HG03097 (cell line): ENCODE data around the gene C11orf52.
"Not testable (repeated sequence)": the region's sequence is repeated elsewhere in the genome, so short reads cannot be mapped to it uniquely, and the experiment has no call there.

Experiments
- ATAC-seq: cut with Tn5 transposase; IDR thresholded peaks from one replicate; pipeline ENCODE4 v1.9.1; 2021; ENCODE audit not compliant: unreplicated experiment, low FRiP score

The C11orf52 gene

DNA sequence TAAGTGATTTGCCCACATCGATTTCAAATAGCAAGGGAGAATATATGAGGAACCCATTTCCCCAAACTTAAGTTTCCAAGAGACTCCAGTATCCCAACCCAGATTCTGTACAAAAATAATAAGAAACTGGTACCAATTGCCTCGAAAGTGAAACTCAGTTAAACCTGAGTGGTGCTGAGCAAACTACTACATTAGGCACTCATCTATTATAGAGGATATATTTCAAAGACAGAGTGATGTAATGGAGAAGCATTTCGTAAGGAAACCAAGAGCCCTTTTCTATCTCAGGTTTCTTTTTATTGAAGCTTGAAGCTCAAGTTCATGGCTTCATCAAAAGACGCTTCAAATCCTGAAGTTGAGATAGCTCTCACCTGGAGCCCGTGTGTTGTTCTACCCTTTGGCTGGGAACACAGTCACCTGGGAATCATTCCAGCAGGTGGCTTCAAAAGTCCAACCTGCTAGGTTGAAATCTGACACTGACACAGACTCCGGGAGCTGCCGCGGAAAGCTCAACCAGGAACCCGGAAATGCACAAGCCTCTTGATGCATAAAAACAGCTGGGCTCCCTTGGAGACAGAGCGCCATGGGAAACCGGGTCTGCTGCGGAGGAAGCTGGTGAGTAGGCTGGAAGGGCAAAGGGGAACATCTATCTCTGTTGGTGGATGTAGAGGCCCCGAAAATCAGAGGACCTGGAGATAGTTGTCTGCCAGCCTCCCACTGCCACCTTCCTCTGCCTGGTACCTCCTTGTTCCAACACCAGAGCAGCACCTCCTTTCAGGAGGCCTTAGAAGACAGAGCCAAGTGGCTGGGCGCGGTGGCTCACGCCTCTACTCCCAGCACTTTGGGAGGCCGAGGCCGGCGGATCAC, at the start of gene C11orf52:
TSS of gene C11orf52 (plus strand) at position 524 of the 867 bp plus-strand sequence. CDS start at position 584, 60 bp downstream.
- ATAC-seq: no peak

DNA sequence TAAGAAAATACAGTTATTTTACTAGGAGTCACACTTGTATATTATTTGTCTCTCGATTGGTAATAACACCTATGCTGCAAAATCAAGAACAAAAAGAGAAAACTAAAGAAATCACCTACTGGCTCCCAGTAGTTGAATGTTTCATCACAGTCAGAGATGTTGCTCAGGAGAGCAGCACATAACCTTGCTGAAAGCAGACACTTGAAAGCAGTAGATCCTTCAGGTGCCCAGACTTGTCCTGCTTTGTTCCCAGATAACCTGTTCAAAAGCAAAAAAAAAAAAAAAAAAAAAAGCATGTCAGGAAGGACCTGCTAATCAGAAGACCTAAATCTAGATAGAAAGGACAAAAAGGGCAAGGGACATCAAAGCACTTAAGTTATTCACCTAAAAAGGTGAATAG, 48.6 kb upstream of the C11orf52 start:
- no peak for ATAC-seq

- no peak for ATAC-seq
Measured at GRCh38 chr11:111870522-111870885, 48.2 kb upstream of the C11orf52 start.

DNA sequence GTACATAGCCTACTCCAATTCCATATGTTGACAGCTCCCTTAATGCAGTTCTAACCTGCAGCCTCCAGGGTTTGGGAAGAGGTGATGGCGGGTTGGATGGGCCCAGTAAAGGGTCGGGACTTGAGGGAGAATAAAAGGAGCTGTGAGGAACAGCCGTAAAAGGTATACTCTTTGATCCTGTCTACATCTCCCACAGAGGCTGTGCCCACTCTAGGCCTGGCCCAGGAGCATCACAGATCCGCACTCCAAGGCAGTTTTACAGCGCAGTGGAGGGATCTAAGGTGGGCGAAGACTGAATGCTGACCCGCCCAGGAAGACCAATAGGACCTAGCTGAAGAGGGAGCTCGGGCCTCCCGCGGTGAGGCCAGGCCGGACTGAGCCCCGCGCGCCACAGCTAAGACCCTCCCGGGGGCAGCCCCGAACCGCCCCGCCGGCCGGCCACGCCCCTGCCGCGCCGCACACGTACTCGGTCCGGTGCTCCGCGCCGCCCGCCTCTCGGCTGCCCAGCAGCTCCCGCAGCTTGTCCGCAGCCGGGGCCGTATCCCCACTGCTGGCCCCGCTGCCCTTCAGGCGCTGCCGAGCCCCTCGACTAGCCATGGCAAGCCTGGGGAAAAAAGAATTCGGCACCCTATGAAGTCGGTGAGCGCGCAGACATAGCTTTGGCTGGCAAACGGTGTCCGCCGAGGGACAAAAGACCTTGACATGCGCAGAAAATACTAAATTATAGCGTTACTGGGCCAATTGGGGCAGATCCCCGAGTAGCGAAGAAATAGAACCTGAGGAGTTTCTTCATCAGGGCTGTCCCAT, 47.6 kb upstream of the C11orf52 start, which contains the start of gene ALG9:
TSS of gene ALG9 (minus strand) at position 696 of the 807 bp plus-strand sequence. CDS start at position 597, 99 bp downstream.
- peak; percentile 78 for ATAC-seq

GRCh38 chr11:111871693-111872161, 47.0 kb upstream of the C11orf52 start:
- ATAC-seq: no peak

GRCh38 chr11:111878385-111878848, 40.3 kb upstream of the C11orf52 start:
- ATAC-seq: no peak

DNA sequence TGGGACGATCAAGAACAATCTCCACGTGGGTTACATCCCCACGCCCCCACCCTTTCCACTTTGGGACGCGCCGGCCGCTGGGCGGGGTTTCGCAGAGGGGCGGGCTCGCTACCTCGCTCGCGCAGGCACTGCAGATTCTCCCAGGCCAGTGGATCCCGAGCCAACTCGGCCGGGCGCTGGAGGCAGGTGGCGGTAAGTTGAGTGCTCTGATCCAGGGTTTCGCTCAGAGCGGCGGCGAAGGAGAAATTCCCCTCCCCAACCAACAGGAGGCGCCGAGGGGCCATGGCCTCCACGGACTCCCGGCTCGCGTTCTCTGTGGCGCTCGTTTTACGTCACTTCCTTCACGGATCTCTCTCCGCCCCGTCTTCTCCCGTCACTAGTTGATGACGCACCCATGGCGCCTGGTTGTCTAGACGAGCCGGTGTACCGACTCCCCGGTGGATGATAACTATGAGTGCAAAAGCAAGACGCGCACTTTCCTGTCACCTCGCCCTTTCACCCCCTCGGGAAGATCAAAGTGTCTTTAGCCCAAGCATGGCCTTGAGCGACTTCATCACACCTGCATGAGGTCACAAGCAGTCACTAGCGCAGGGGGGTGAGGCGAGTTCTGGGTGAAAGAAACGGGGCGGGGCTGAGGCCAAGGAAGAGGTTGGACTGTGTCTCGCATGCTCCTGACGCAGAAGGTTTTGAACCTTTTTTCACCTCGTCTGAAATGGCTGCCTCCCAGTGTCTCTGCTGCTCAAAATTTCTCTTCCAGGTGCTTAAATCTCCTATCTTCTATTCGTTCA, 39.7 kb upstream of the C11orf52 start, which contains the start of the genes CFAP68 and FDXACB1:
TSS of gene CFAP68 (plus strand) at position 693 of the 788 bp plus-strand sequence. CDS start at position 713, 20 bp downstream.
TSS of gene FDXACB1 (minus strand) at position 317 of the 788 bp plus-strand sequence. CDS start at position 284, 33 bp downstream.
- ATAC-seq: peak; percentile 83

DNA sequence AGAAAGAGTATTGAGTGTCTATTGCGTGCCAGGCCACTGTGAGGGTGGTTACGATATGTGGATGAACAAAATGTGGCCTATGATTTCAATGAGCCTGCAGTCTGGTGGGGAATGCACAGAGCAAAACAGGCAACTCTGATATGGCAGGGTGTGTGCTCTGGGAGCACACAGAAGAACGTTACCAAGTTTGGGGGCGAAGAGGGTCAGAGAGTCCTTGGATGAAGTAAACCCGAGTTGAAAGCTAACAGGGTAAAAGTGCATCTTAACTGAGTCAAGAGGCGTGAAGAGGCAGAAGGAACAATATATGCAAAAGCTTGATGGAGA, 39.1 kb upstream of the C11orf52 start:
- no peak for ATAC-seq

GRCh38 chr11:111882202-111882601, 36.5 kb upstream of the C11orf52 start:
- no peak for ATAC-seq

DNA sequence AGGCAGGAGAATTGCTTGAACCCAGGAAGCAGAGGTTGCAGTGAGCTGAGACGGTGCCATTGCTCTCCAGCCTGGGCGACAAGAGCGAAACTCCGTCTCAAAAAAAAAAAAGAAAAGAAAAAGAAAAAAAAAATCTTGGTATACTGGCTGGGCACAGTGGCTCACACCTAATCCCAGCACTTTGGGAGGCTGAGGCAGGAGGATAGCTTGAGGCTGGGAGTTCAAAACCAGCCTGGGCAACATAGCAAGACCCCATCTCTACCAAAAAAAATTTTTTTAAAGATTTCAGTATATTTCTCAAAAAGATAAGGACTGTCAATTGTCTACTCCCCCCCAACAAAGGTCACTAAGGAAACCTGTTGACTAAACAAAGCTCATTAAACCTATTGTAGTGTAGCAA, 33.7 kb upstream of the C11orf52 start:
- not testable (repeated sequence) for ATAC-seq

- ATAC-seq: no peak
Measured at GRCh38 chr11:111886032-111886431, 32.7 kb upstream of the C11orf52 start.

GRCh38 chr11:111886844-111887243, 31.9 kb upstream of the C11orf52 start:
- ATAC-seq: no peak

DNA sequence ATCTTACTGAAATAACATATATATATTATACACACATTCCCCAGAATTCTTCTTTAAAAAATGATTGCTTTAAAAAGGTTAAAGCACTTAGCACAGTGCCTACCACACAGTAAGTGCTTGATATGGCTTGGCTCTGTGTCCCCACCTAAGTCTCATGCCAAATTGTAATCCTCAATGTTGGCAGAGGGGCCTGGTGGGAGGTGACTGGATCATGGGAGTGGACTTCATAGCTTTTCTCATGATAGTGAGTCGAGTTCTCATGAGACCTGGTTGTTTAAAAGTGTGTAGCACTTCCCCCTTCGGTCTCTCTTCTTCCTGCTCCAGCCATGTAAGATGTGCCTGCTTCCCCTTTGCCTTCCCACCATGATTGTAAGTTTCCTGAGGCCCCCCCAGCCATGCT, 13.3 kb upstream of the C11orf52 start:
- ATAC-seq: no peak

GRCh38 chr11:111906680-111907079, 12.0 kb upstream of the C11orf52 start:
- ATAC-seq: no peak

- no peak for ATAC-seq
Measured at GRCh38 chr11:111908639-111909305, 9.9 kb upstream of the C11orf52 start.

DNA sequence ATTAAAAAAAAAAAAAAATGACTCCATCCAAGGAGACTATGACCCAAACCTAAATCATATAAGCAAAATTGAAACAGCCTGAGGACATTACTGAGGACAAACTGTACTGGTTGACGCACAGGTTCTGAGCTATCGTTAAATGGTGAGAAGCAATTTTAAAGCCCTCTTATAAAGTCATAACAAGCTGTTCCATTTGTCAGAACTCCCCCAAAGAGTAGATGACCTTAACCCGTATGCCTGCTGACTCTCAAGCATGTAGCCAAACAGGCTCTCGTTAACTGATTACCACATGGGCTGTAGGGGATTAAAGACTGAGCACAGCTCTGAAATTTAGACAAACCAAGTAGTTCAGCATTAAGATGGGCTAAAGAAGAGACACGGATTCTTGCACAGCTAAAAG, 9.3 kb upstream of the C11orf52 start:
- no peak for ATAC-seq

- ATAC-seq: no peak
Measured at GRCh38 chr11:111910676-111911562, 7.8 kb upstream of the C11orf52 start.

GRCh38 chr11:111911563-111912401, 6.9 kb upstream of the C11orf52 start, which contains the start of gene CRYAB:
TSS of gene CRYAB (minus strand) at chr11:111911770. CDS start at chr11:111911724, 46 bp downstream.
- ATAC-seq: no peak
